ENCODE data around the gene CCDC24.

GRCh38 chr1:44025816-44026215, 34.4 kb downstream of the CCDC24 start:
- TF ChIP-seq CTCF (IDR thresholded peaks at IDR 0.05) (no peak), POLR2A (IDR thresholded peaks at IDR 0.05) (no peak)
